Cardiac muscle cell (in vitro differentiated cells and primary cell): Measurements from ENCODE around the gene PLOD2. TPM values are rescaled to one million over a fixed set of nuclear protein-coding genes. Genes with fewer than 3 reads are reported as not detected.

Source experiments
- DNase-seq, 2 donors: peaks; one replicate each; pipeline versions ENCODE4 v3.0.0 to v3.0.0-alpha.2; 2010 to 2017; ENCODE audit warnings: low read depth in 1 of 2, low spot score in 1 of 2
- H3K27ac ChIP-seq: fragments of 200-600 bp; sonication (generic); 2 replicates; pipeline ENCODE4 v1.5.1; 2016
- H3K27me3 ChIP-seq: fragments of 200-600 bp; sonication (generic); 2 replicates; pipeline ENCODE4 v1.6.0; 2016; ENCODE audit warnings: control low read depth
- H3K36me3 ChIP-seq: fragments of 200-600 bp; sonication (generic); 2 replicates; pipeline ENCODE4 v1.5.1; 2016; ENCODE audit warnings: control low read depth
- H3K4me1 ChIP-seq: fragments of 200-600 bp; sonication (generic); 2 replicates; pipeline ENCODE4 v1.8.1; 2017; ENCODE audit warnings: low read depth, mild to moderate bottlenecking, mixed run types
- H3K4me3 ChIP-seq: fragments of 200-600 bp; sonication (generic); 2 replicates; pipeline ENCODE4 v1.5.1; 2016; ENCODE audit warnings: mild to moderate bottlenecking
- H3K9me3 ChIP-seq: fragments of 200-600 bp; sonication (generic); 2 replicates; pipeline ENCODE4 v1.5.1; 2017; ENCODE audit warnings: low read depth, mild to moderate bottlenecking, control low read depth
- CTCF ChIP-seq: IDR thresholded peaks from 2 replicates; pipeline ENCODE4 v1.5.1; 2012; ENCODE audit warnings: low read depth, mild to moderate bottlenecking, low read length
- polyA plus RNA-seq: library from polyadenylated mRNA; unstranded; fragments of >200 nt; fragmentation: Nextera tagmentation; extraction: Ambion mirVana; gene quantifications from 2 replicates; pipeline ENCODE4 v1.2.1, GENCODE V29; 2016
- total RNA-seq: library from RNA; depleted of rRNA; stranded (reverse); fragments of >200 nt; gene quantifications from 2 replicates; pipeline ENCODE4 v1.2.3, GENCODE V29; 2016

Gene PLOD2
- total and polyA plus RNA-seq, 2 experiments from 2014 or later = 82.1 to 108 TPM

GRCh38 chr3:146085678-146086077 lies 75.3 kb downstream of the PLOD2 start:
- Histone ChIP-seq H3K9me3 (no peaks in the 10 kb centered on the region), H3K4me1 (peaks cover 20% of the 10 kb centered on the region), H3K27me3 (no peaks in the 10 kb centered on the region), H3K27ac (peak overlapping the region; percentile 25), H3K36me3 (peaks cover 42% of the 10 kb centered on the region), H3K4me3 (no peak overlapping the region)
- no peak for DNase-seq
- TF ChIP-seq CTCF = no peak

DNA sequence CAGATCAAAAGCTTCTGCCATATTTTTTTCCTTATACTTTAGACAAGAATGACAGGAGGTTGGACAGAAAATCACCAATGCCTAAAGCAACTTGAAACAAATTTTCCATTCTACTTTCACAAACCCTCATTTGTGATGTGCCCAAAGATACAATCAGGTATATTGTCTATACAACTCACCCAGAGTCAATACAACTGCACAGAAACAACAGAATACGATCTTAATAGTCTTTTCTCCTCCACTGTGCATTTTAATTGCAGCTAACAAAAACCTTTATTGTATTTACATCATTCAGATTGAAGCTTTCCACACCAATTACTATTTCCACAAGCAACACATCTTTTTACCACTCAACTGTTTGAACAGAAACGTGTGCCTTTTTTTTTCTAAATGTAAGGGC lies 80.4 kb downstream of the PLOD2 start:
- peaks cover 62% of the 10 kb centered on the region for H3K36me3 ChIP-seq
- no peaks in the 10 kb centered on the region for H3K4me1 ChIP-seq
- no peak for TF ChIP-seq CTCF
- no peak overlapping the region for H3K4me3 ChIP-seq
- H3K27me3 ChIP-seq = no peaks in the 10 kb centered on the region
- no peak for DNase-seq
- H3K27ac ChIP-seq = peak overlapping the region; percentile 41
- no peaks in the 10 kb centered on the region for H3K9me3 ChIP-seq

DNA sequence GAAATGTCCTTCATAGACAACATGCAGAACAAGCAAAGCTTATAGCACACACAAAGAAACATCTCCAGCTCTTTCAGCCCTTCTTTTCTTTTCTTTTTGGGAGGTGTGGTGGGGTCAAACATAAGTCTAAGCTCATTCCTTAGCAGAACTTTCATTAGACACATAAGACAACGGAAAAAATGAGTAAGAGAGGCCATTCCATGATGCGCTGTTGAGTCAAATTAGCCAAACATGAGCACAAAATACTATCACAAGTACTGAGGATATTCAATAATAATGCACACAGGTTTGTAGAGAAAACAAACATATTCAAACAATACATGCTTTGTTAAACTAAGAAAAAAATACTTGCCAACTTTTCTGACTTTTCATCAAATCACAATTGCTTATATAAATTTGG lies 83.0 kb downstream of the PLOD2 start:
- peaks cover 21% of the 10 kb centered on the region for H3K4me1 ChIP-seq
- H3K9me3 ChIP-seq = no peaks in the 10 kb centered on the region
- H3K4me3 ChIP-seq = no peak overlapping the region
- no peaks in the 10 kb centered on the region for H3K27me3 ChIP-seq
- TF ChIP-seq CTCF = no peak
- H3K27ac ChIP-seq = peak overlapping the region; percentile 58
- DNase-seq = peak in 1 of 2 donors; percentile 13
- H3K36me3 ChIP-seq = peaks cover 54% of the 10 kb centered on the region

DNA sequence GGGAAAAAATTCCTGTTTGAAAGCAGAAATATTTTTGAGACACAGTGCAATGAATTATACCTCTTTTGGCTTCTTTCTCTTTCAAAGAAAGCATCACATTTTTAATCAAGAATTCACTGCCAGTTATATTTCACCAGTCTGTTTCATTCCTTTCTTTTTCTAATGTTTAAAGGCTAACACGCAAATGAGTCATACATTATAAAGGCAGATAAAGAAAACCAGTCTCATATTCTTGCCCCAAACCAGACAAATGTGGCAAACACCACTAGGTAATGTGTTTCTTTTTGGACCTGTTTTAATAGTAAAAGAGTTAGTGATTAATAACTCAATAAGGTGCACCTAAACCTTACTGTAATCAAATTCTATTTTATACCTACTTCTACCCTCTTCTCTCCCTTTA lies 83.8 kb downstream of the PLOD2 start:
- H3K4me1 ChIP-seq = peaks cover 29% of the 10 kb centered on the region
- H3K36me3 ChIP-seq = peaks cover 52% of the 10 kb centered on the region
- H3K4me3 ChIP-seq = no peak overlapping the region
- peak in 1 of 2 donors; percentile 42 for DNase-seq
- H3K9me3 ChIP-seq = no peaks in the 10 kb centered on the region
- H3K27me3 ChIP-seq = no peaks in the 10 kb centered on the region
- no peak for TF ChIP-seq CTCF
- H3K27ac ChIP-seq = peak overlapping the region; percentile 58

DNA sequence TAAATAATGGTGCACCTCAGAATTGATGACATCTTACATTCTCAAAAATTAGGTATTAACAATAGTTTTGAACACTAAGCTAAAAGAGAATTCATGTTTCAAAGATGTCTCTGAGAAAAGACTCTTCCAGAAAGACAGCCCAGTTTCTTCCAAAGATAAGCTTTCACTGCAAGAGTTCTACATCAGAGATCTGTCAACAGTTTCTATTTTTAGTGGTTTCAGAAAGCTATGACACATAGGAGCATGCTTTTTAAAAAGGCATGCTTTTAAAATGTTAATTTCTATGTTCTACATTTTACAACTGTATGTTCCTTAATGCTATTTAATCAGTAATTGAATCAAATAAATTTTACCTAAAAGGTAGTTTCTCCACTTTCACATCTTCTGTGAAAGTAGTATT lies 88.2 kb downstream of the PLOD2 start:
- H3K4me3 ChIP-seq = peak overlapping the region; percentile 1
- no peaks in the 10 kb centered on the region for H3K9me3 ChIP-seq
- H3K27me3 ChIP-seq = no peaks in the 10 kb centered on the region
- DNase-seq = peak; percentile 47 to 54
- no peak for TF ChIP-seq CTCF
- H3K4me1 ChIP-seq = peaks cover 35% of the 10 kb centered on the region
- peak overlapping the region; percentile 86 for H3K27ac ChIP-seq
- peaks cover 50% of the 10 kb centered on the region for H3K36me3 ChIP-seq

DNA sequence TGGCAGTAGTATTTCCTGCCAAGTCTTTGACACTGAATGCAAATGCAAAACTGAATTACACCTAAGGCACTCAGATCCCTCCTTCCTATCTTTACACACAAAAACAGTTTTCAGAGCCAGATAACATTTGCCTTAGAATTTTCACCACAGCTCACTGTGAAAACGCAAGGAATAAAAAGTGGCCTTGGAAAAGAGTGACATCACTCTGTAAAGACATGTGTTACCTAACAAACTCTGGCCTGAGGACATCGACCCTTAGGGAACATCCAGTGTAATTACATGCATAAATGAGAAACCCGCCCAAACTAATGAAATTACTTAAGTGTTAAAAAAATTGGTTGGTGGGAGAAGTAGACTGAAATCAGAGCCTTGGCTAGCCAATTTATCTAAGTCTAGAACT lies 88.9 kb downstream of the PLOD2 start:
- no peak overlapping the region for H3K4me3 ChIP-seq
- no peak for DNase-seq
- H3K27ac ChIP-seq = peak overlapping the region; percentile 86

More for the DNA sequence above, 88.9 kb downstream of the PLOD2 start:
- no peak for TF ChIP-seq CTCF
- H3K4me1 ChIP-seq = peaks cover 35% of the 10 kb centered on the region
- H3K9me3 ChIP-seq = no peaks in the 10 kb centered on the region
- H3K27me3 ChIP-seq = no peaks in the 10 kb centered on the region
- peaks cover 54% of the 10 kb centered on the region for H3K36me3 ChIP-seq
